ENCODE results near the gene ARMCX4. TPM values are rescaled to one million over a fixed set of nuclear protein-coding genes. Genes with fewer than 3 reads are reported as not detected.
"Not testable (repeated sequence)": the region's sequence is repeated elsewhere in the genome, so short reads cannot be mapped to it uniquely, and the experiment has no call there.

ARMCX4 gene
- polyA plus RNA-seq, 1 of the 3 experiments (the other 2 are of a cell fraction) = 3.7 TPM

DNA sequence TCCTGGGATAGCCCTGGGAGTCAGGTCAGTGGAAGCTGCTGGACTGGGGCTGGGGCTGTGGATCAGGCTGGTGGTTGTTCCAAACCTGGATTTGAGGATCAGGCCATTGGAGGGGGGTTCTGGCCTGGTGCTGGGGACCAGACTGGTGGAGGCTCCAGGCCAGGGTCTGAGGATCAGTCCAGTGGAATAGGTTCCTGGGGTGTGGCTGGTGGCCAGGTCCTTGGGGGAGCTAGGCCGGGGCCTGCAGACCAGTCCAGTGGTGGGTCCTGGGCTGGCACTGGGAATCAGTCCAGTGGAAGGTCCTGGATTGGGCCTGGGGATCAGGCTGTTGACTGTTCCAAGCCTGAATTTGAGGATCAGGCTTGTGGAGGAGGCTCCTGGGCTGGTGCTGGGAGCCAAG, 8.0 kb downstream of the ARMCX4 start:
- ChIA-PET POLR2A (interaction anchor here (0.6 kb wide), 1 partner anchor 643 kb away, joined by 3 read pairs; no protein-coding TSS in a partner anchor), CTCF (no interaction called here)
- peaks cover 2 to 5% of the 10 kb centered on the region in 2 experiments for H3K36me3 ChIP-seq (replicated peaks in 1 of 2; ENCODE audit: control insufficient read depth in 1 of 2, insufficient read depth in 2 of 2, low read length in 1 of 2)
- H3K9me2 ChIP-seq = no peaks in the 10 kb centered on the region
- no peak for TF ChIP-seq NRF1 (IDR thresholded peaks at IDR 0.05; ENCODE audit: low read depth, low read length)
- no peaks in the 10 kb centered on the region for H3F3A ChIP-seq (replicated peaks; ENCODE audit: insufficient read depth)
- no peak overlapping the region for H3K27ac ChIP-seq (ENCODE audit: low read depth in 2 of 2, low read length in 1 of 2)
- no peaks in the 10 kb centered on the region for H3K27me3 ChIP-seq (ENCODE audit: insufficient read depth)
- no peaks in the 10 kb centered on the region for H4K20me1 ChIP-seq (ENCODE audit: insufficient read depth)
- no peak overlapping the region for H3K4me2 ChIP-seq
- no peaks in the 10 kb centered on the region for H3K79me2 ChIP-seq (ENCODE audit: insufficient read depth)
- H3K4me1 ChIP-seq (ENCODE audit: control insufficient read depth in 1 of 2, insufficient read depth in 2 of 2, low read depth in 1 of 2, low read length in 1 of 2) = no peaks in the 10 kb centered on the region; a peak in 1 of 4 replicates
- H3K9ac ChIP-seq = no peak overlapping the region
- no peaks in the 10 kb centered on the region for H3K9me3 ChIP-seq
- no peak overlapping the region for H2AFZ ChIP-seq (ENCODE audit: low read depth)
- no CpG with 5 or more reads among the region's 1 CpG for WGBS (ENCODE audit: low lambda C conversion rate)
- no peak overlapping the region for H3K4me3 ChIP-seq (ENCODE audit: low read depth in 2 of 2, low read length in 1 of 2)
- DNase-seq = peak; percentile 17

DNA sequence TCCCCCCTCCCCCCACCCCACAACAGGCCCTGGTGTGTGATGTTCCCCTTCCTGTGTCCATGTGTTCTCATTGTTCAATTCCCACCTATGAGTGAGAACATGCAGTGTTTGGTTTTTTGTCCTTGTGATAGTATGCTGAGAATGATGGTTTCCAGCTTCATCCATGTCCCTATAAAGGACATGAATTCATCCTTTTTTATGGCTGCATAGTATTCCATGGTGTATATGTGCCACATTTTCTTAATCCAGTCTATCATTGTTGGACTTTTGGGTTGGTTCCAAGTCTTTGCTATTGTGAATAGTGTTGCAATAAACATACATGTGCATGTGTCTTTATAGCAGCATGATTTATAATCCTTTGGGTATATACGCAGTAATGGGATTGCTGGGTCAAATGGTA, 17.7 kb downstream of the ARMCX4 start:
- H3K4me1 ChIP-seq (ENCODE audit: control insufficient read depth in 1 of 2, insufficient read depth in 2 of 2, low read depth in 1 of 2, low read length in 1 of 2); H3K27me3 ChIP-seq (ENCODE audit: insufficient read depth); H3K27ac ChIP-seq (ENCODE audit: low read depth in 2 of 2, low read length in 1 of 2); H3K79me2 ChIP-seq (ENCODE audit: insufficient read depth); POLR2A ChIA-PET; H3K4me2 ChIP-seq; H3K4me3 ChIP-seq (ENCODE audit: low read depth in 2 of 2, low read length in 1 of 2); H4K20me1 ChIP-seq (ENCODE audit: insufficient read depth); CTCF ChIA-PET; H3F3A ChIP-seq (replicated peaks; ENCODE audit: insufficient read depth); H2AFZ ChIP-seq (ENCODE audit: low read depth); H3K9me3 ChIP-seq; H3K9ac ChIP-seq; H3K9me2 ChIP-seq; DNase-seq; H3K36me3 ChIP-seq (replicated peaks in 1 of 2; ENCODE audit: control insufficient read depth in 1 of 2, insufficient read depth in 2 of 2, low read length in 1 of 2): not testable (repeated sequence)
- WGBS (ENCODE audit: low lambda C conversion rate) = 55% methylated on average over 1 of the region's 1 CpG

- Histone ChIP-seq H2AFZ (ENCODE audit: low read depth) (no peak overlapping the region), H3K9me2 (no peaks in the 10 kb centered on the region), H3K4me3 (ENCODE audit: low read depth in 2 of 2, low read length in 1 of 2) (no peak overlapping the region), H3K27ac (ENCODE audit: low read depth in 2 of 2, low read length in 1 of 2) (no peak overlapping the region), H3K4me2 (no peak overlapping the region), H4K20me1 (ENCODE audit: insufficient read depth) (no peaks in the 10 kb centered on the region), H3K9me3 (no peaks in the 10 kb centered on the region), H3K36me3 (replicated peaks in 1 of 2; ENCODE audit: control insufficient read depth in 1 of 2, insufficient read depth in 2 of 2, low read length in 1 of 2) (no peaks in the 10 kb centered on the region), H3F3A (replicated peaks; ENCODE audit: insufficient read depth) (no peaks in the 10 kb centered on the region), H3K27me3 (ENCODE audit: insufficient read depth) (no peaks in the 10 kb centered on the region), H3K9ac (no peak overlapping the region), H3K4me1 (ENCODE audit: control insufficient read depth in 1 of 2, insufficient read depth in 2 of 2, low read depth in 1 of 2, low read length in 1 of 2) (no peaks in the 10 kb centered on the region), H3K79me2 (ENCODE audit: insufficient read depth) (no peaks in the 10 kb centered on the region)
- ChIA-PET POLR2A (no interaction called here), CTCF (no interaction called here)
- DNase-seq = no peak
- TF ChIP-seq FOXJ3 (CRISPR knock-in tag; IDR thresholded peaks at IDR 0.05) = no peak
- TF ChIP-seq MEF2A (IDR thresholded peaks at IDR 0.05; ENCODE audit: borderline replicate concordance, low read depth) = no peak
- no peak for TF ChIP-seq CHD2 (IDR thresholded peaks at IDR 0.05; ENCODE audit: low read length, partially characterized antibody)
- no peak for TF ChIP-seq SIN3A (IDR thresholded peaks at IDR 0.05; ENCODE audit: borderline replicate concordance, low read depth, low read length)
- TF ChIP-seq YY1 (IDR thresholded peaks at IDR 0.05; ENCODE audit: low read depth) = no peak
- TF ChIP-seq USF1 (IDR thresholded peaks at IDR 0.05; ENCODE audit: borderline replicate concordance, low read depth) = no peak
- TF ChIP-seq GABPA (IDR thresholded peaks at IDR 0.05; ENCODE audit: low read depth) = no peak
- TF ChIP-seq NFIC (IDR thresholded peaks at IDR 0.05; ENCODE audit: borderline replicate concordance) = no peak
- no peak for TF ChIP-seq FOSL2 (IDR thresholded peaks at IDR 0.05; ENCODE audit: borderline replicate concordance, low read depth)
- TF ChIP-seq IRF3 (IDR thresholded peaks at IDR 0.05; ENCODE audit: low read depth, low read length) = no peak
- no peak for TF ChIP-seq SMC3 (IDR thresholded peaks at IDR 0.05; ENCODE audit: low read depth, low read length)
- TF ChIP-seq, protein P1, sequence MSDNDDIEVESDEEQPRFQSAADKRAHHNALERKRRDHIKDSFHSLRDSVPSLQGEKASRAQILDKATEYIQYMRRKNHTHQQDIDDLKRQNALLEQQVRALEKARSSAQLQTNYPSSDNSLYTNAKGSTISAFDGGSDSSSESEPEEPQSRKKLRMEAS (IDR thresholded peaks at IDR 0.05; ENCODE audit: low read depth) = no peak
- no peak for TF ChIP-seq JUND (IDR thresholded peaks at IDR 0.05)
- no peak for TF ChIP-seq ZBTB33 (IDR thresholded peaks at IDR 0.05; ENCODE audit: borderline replicate concordance, low read depth)
- TF ChIP-seq EP300 (IDR thresholded peaks at IDR 0.05; ENCODE audit: borderline replicate concordance in 1 of 2, low read depth in 1 of 2, low read length in 1 of 2) = no peak
Measured at GRCh38 chrX:101507372-101507771, 22.1 kb downstream of the ARMCX4 start.

Data from SK-N-SH (cell line).